GM21529 (cell line): ENCODE results near the gene SPOCD1.

Experiments
- ATAC-seq: cut with Tn5 transposase; IDR thresholded peaks from one replicate; pipeline ENCODE4 v1.9.1; 2021; ENCODE audit not compliant: unreplicated experiment

Gene SPOCD1

DNA sequence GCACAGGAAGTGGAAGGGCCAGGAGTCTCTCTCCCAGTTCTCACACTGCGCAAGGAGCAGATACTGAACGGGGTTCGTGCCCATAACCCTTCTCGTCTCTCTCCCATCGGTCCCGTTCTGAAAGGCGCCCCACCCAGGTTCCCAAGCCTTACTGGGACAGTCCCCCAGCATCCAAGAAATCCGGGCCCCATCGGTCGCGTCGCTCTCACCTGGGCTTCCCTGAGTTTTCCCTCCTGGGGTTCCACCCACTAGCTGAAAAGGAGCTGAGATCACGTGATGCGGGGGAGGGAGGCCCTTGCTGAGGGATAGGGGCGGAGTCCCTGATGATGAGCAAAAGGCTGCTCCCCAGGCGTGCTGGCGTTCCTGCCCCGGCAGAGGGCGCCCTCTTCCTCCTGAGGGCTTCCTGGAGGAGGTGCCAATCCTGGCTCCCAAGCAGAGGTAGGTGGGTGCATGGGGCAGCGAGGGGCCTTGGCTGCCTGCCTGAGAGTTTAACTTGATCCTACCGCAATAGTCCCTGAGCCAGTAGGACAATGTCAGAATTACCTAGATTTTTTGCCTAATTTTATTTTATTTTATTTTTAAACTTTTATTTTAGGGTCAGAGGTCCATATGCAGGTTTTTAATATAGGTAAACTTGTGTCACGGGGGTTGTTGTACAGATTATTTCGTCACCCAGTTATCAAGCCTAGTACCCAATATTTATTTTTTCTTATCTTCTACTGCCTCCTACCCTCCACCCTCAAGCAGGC is at the start of gene SPOCD1:
TSS of gene SPOCD1 (minus strand) at position 271 of the 749 bp plus-strand sequence. CDS start 689 bp downstream, outside the sequence.
- no peak for ATAC-seq

DNA sequence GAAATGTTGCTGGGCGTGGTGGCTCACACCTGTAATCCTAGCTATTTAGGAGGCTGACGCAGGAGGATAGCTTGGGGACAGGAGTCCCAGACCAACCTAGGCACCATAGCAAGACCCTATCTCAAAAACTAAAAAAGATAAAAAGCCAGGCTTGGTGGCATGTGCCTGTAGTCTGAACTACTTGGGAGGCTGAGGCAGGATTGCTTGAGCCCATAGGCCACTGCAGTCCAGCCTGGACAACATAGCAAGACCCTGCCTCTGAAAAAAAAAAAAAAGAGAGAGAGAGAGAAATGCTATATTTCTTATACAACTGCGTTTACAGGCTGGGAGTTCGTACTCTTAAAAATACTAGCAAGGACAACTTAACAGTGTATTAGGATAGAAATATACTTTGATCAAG is 46.2 kb upstream of the SPOCD1 start:
- no peak for ATAC-seq

DNA sequence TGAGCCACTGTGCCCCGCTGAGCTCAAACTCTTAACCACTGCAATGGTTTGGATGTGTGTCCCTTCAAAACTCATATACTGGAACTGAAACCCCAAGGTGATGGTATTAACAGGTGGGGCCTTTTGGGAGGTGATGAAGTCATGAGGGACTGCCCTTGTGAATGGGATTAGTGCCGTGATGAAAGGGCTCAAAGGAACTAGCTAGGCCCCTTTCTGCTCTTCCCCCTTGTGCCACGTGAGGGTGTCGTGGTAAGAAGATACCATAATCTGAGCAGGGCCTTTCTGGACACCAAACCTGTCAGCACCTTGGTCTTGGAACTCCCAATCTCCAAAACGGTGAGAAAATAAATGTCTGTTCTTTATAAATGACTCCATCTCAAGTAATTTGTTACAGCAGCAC is 45.5 kb upstream of the SPOCD1 start:
- no peak for ATAC-seq

DNA sequence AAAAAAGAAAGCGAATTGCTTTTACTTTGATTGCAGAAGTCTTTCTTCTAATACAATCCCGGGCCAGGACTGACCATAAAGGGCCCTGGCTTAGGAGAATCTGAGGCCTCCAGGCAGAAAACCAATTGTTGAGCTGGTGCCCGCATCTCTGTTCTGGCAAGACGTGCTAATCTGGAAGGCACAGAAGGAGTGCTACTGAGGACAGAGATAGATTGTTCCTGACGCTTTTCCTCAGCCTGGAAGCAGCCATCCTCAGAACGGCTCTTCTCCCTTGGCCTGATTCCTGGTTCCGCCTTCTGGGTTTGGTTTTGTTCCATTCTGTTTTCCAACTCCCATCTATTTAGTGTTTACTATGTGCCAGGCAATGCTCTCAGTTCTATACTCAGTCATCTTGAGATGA is 44.8 kb upstream of the SPOCD1 start:
- ATAC-seq: no peak

DNA sequence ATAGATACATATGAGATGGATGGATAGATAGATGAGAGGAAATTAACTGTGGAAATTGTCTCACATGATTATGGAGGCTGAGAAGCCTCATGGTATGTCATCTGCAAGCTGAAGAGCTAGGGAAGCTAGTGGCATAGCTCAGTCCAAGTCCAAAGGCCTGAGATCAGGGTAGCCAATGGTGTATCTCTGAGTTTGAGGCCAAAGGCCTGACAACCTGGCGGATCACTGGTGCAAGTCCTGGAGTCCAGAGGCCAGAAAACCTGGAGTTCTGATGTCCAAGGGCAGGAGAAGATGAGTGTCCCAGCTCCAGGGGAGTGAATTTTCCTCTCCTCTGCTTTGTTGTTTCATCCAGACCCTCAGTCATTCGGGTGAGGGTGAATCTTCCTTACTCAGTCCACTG is 43.9 kb upstream of the SPOCD1 start:
- ATAC-seq: no peak

DNA sequence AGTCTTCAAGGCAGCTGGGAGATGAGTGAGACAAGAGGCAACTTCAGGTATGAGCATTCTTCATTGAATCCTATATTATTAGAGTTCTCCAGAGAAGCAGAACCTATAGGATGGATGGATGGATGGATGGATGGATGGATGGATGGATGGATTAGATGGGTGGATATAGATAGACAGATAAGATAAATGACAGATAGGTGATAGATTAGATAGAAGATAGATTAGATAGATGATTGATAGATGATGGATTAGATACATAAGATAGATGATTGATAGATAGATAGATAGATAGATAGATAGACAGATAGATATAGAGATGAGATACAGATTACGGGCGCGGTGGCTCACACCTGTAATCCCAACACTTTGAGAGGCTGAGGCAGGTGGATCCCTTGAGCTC is 43.2 kb upstream of the SPOCD1 start:
- no peak for ATAC-seq

DNA sequence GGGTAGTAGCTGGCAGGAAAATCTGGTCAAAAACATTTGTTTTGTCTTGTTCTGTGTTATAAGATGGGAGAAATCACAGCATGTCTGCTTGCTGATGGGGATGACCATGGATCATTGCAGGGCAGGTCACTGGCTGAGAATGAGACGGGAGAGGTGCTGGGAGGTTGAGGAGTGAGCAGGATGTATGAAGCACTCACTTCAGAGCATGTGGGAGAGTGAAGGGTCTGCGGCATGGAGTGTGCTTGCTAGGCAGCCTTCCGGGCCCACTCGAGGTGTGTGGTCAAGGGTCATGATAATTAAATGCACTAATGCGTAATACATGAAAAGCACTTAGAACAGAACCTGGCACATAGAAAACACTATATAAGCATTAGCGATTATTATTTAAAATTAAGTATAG is 42.0 kb upstream of the SPOCD1 start:
- ATAC-seq: no peak

DNA sequence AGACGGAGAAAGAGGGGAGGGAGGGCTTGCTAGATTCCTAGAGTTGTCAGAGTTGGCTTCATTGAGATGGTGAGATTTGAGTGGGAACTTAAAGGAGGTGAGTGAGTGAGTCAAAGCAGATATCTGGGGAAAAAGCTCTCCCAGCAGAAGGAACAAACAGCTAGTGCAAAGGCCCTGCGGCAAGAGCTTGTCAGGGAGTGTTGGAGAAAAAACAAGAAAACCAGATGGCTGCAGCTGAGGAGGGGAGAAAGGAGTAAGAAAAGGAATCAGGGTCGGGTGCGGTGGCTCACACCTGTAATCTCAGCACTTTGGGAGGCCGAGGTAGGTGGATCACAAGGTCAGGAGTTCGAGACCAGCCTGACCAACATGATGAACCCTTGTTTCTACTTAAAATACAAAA is 40.3 kb upstream of the SPOCD1 start:
- no peak for ATAC-seq

DNA sequence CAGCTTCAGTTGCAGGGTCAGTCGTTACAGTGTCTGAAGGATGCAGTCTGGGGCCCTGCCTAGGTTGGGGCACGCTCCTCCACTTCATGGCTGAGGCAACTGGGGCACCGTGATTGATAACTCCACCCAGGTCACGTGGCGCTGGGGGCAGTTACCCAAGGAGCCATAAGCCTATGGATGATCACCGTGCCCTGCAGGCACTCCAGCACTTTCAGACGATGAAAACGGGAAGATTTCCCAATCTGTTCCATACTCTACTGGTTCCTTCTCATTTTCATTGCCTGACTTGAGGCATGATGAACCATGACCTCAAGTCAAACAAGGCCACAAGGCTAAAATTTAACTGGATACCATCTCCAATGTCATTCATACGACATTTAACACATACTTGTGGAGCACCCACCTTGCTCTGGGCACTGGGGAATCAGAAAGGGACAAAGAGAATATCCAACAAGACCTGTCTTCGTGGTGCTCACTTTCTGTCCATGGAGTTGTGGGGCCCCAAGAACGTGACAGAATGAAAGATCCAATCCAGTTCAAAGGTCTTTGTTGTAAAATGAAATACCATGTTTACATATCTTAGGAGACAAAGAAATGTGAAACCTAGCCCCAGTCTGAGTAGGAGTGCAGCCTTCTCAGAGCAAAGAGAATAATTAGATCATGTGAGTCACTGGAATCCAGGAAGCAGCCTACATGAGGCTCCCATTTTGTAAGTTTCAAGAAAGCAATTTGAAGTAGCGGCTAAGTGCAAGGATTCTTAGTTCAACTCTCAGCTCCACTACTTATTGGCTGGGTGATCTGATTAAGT is 39.4 kb upstream of the SPOCD1 start:
- no peak for ATAC-seq

DNA sequence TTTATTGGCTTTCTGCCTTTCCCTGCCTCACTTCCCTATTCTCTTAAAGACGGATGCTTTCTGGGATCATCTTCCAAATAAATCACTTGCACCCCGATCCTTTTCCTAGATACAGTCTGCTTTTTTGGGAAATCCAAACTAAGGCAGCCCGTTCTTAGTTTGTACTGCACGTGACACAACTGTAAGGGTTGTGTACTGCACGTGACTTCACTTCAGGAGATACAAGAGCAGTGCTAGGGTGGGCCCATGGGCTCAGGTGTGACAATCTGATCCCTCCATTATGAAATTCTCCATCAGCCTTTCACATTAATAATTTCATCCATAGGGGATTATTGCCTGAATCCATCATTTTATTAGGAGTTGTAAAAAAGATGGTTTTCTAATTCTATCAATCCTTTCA is 33.8 kb upstream of the SPOCD1 start:
- no peak for ATAC-seq

DNA sequence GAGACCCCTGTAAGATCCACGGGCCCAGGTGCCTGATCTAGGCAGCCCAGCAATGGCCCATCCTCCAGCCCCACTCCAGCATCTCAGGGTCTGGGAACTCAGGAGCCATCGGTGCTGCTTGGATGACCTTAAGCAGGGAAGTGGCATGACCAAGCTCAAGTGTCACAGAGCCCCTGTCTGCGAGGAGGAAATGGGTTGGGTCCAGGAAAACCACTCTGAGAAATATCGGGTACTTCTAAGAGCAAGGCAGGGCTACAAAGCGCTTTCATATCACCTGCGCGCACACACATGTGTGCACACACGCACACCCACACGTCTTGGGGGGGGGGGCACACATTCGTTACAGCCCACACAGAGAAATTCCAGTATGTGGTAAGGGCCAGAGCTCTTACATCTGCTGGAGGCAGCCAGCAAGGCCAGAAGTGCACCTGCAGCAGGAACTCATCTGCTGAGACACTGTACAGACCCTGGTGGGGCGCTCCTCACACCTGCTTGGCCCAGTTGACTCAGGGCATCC is 32.6 kb upstream of the SPOCD1 start:
- no peak for ATAC-seq

DNA sequence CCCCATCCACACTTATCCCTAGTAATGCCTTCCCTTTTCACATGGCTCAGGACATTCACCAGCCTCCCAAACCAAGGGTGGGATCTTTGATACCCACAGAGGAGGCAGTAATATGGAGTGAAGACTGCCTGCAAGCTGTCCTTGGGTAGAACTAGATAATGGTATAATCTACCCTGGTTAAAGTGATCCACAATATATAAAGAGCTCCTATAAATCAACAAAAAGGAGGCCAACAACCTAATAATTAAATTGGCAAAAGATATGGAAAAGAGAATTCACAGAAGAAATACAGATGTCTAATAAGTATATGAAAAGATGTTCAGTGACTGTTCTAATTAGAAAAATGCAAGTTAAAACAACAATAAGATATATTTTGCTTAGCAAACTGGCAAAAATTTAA is 30.7 kb upstream of the SPOCD1 start:
- ATAC-seq: no peak

DNA sequence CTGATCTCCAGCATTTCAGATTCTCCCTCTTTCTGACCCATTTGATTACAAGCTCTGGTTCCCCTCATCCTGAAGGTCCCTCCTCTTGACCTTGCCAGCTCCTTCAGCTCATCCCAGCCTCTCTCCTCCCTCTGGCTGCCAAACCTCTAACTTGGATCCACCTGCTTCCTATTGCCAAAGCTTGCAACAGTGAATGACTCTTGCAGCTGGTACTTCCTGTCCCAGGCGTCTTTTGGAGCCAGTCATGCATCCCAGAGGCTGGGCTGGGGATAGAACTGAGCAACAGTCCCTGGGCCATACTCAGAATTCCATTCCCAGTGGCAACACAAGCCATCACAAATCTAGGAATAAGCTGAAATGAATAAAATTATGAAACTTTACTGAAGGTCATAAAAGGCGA is 27.7 kb upstream of the SPOCD1 start:
- ATAC-seq: no peak

DNA sequence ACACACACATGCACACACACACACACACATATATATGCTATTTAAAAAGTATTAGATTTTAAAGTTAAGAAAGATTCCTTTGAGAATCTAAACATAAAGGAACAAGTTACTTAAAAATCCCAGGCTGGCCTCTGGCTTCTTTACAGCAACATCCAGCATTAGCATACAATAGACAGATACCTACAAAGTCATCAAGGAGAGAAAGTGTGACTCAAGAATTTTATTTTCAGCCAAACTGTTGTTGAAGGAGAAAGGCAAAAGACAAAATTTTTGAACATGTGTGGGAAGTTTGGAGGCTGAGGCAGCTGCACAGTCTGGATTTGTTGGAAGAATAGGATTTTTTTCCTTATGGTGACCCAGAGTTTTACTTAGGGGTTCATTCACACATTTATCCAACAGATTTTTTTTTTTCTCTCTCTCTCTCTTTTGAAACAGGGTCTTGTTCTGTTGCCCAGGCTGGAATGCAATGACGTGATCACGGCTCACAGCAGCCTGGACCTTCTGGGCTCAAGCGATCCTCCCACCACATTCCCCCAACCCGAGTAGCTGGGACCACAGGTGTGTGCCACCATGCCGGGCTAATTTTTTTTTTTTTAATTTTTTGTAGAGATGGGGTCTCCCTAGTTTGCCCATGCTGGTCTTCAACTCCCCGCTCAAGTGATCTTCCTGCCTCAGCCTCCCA is 24.0 kb upstream of the SPOCD1 start:
- no peak for ATAC-seq

DNA sequence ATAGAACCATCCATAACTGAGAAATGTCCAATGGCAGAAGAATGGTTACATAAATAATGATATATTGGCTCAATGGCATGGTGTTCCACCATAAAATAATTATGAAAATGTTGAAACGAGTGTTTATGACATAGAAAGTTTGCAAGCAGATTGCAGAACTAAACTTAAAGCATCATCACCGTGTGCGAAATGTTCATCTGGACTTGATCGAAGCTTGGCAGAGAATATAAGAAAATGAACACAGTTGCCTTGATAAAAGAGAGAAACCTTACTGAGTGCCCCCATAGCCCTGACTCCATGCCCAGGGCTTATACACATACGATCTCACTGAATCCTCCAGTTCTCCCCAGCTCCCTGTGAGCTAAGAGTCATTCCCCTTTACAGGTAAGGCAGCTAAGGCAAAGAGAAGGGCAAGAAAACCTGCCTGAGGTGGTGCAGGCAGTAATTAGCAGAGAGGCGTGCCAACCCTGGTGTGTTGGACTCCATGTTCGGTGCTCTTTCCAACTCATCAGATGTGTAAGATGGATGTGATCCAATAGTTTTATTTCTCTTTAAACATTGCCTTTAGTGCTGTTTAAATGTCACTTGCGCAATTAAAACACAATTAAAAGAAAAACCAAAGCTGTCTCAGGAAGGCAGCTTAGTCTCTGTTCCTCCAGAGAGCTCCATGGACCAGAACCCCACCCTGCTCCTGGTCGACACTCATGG is 21.8 kb upstream of the SPOCD1 start:
- ATAC-seq: no peak

DNA sequence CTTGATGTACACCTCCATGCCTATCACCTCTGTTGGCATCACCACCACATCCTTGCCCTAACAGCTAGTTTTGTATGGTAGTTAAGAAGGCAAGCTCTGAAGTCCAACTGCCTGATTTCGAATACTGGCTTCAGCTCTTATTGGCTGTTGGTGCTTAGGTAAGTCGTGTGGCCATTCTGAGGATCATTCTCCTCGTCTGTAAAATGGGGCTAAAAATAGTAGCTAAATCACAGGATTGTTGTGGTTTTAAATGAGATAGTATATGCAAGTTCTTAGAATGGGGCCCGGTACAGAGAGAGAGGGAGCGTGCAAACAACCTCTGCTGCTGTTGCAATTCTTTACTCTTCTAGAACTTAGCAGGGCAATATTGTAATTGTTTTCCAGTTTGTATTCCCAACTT is 20.8 kb upstream of the SPOCD1 start:
- ATAC-seq: no peak

DNA sequence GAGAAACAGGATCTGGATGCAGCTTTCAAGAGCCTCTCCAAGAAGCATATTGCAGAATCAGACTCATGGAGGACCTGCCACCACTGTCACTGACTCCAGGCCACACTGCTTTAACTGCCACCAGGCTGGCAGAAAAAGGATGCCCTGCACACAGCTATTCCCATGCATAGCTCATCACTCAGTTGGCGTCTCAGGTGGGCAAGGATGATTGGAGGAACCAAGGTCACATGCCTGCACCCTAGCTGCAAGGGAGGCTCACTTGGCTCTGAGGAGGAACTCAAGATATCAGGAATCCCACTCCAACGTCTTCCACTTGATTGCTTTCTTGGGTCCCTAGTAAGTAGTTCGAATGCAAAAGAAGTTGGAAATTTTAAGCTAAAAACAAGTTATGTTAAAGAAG is 19.6 kb upstream of the SPOCD1 start:
- no peak for ATAC-seq

DNA sequence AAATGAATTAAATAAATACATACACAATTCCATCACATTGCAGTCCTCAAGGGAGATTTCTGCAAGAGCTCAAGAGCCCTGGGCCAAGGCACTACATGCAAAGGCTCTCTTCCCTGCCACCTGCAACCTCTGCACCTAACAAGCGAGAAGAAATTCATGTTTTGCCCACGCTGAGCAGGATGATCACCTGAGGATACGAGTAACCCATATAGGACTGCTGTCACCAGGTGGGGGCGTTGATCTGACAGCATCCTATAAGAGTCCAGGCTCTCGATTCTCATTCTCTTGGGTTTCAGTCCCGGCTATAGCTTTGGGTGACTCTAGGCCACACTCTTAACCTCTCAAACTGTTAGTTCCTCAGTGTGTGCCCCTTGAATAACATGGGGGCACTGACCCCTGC is 18.7 kb upstream of the SPOCD1 start:
- no peak for ATAC-seq

DNA sequence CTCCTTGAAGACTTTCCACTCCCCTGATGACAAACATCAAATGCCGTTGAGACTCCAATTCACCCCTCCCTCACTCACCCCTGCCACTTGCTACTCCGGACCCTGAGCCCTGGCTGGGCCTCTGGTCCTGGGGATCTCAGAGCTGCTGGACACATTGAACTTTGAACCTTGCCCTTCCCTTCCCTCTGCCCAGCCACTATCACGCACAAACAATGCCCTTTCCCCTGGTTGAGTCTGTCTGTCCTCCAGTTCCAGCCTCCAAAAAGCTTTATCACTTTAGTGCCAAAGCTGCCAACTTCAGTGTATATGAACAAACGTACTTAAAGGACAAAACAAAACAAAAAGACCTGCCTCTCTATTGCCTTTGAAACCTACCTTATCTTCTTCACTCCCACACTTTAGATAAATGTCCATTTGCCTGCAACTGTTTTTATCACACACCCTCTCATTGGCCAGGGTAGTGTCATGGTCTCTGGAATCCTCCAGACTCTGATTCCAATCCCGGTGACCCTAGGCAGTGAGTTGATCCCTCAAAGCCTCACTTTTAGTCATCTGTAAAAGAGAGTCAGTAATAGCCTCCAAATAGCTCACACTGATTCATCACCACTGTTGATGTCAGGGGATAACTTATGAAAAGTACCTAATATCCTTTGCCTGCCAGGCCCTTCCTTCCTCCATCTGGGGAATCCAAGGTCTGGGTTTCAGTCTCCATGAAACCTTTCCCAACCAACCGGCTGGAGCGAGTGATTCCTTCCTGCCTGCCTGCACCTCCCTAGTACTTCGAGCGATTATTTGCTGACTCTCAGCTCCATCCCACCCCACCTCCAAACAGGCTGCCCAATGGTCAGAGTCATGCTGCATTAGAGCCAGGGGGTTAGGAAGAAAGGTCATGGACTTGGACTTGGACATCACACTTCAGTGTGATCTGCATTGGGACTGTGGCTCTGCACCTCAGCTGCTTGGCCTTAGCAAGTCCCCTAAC is 15.9 kb upstream of the SPOCD1 start:
- no peak for ATAC-seq

DNA sequence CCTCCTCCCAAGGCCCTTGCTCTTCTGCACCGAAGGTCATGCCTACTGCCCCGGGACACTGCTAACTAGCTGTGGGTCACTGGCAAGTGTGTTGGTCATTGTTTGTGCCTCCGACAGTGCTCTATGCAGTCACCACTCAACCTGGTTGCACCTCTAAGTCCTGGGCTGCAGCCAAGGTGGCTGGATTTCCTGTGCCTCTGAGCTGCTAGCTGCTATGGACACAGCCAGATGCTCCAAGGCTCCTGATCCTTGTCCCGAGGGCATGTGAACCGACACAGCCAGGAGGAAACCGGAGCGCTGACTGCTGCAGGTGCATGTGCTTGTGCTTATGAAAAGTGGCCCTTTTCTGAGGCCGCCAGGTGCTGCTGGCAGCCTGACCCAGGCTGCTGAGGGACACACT is 14.7 kb upstream of the SPOCD1 start:
- ATAC-seq: no peak
